ENCODE measurements around the gene NUDT5. TPM values are rescaled to one million over a fixed set of nuclear protein-coding genes. Genes with fewer than 3 reads are reported as not detected.

NUDT5 gene
- total and polyA plus RNA-seq, 2 of the 8 experiments (the other 6 are each of a cell fraction or from before 2014, with no cell fraction given): 130 to 134 TPM

- TF ChIP-seq CHD7 (IDR thresholded peaks at IDR 0.05; ENCODE audit: insufficient replicate concordance, low read length) (no peak), RFX5 (IDR thresholded peaks at IDR 0.05; ENCODE audit: borderline replicate concordance, low read depth, low read length) (no peak), PHF8 (conservative IDR thresholded peaks at IDR 0.05; ENCODE audit: low read depth, low read length) (no peak), RXRA (IDR thresholded peaks at IDR 0.05; ENCODE audit: insufficient read depth, low read depth, low read length) (no peak)
These were observed 11.5 kb downstream of the NUDT5 start (continued) for GRCh38 chr10:12184165-12184564.

Measured in H1 (cell line).